ENCODE data around the gene BRS3.
A peak's percentile ranks its signal among the peaks of the same experiment; 100 is the strongest.
"Not testable (repeated sequence)": the region's sequence is repeated elsewhere in the genome, so short reads cannot be mapped to it uniquely, and the experiment has no call there.

BRS3 gene

DNA sequence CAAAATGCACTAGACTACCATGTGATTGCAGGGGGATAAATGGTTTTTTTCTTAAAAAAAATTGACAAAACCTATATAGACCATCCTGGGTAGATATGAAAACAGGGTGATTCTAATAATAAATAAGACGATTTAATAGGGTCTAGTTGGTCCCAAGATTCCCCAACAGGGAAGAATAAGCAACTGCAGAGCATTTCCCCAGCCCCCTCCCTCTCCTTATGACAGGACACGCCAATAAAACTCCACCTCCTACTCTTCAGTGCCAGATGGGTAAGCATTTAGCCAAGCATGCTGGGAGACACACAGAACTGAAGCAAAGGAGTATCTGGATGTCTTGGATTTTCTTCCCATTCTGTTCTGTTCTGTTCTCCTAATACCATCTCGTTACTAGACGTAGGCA, at the start of gene BRS3:
Gene BRS3 (plus strand): TSS at position 301 of the 400 bp plus-strand sequence. CDS start 168 bp downstream, outside the sequence.
- DNase-seq: no peak

DNA sequence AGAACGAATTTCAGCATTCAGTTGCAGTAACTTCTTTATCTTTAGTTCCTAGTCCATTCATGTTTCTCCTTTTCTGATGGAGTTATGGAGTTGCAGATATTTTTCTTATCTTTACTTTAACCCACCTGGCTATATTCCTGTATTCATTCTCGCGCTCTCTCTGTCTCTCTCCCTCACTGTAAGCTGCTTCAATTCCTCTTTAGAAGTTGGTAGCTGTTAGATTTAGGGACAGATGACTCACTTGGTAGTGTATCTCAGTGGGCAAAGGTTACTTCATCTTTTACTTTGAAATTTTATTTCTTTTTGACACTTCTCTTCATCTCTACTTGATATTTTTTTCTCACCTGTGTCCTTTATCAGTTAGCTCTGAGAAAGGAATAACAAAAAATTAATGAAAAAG, 49.6 kb upstream of the BRS3 start:
- DNase-seq: no peak

DNA sequence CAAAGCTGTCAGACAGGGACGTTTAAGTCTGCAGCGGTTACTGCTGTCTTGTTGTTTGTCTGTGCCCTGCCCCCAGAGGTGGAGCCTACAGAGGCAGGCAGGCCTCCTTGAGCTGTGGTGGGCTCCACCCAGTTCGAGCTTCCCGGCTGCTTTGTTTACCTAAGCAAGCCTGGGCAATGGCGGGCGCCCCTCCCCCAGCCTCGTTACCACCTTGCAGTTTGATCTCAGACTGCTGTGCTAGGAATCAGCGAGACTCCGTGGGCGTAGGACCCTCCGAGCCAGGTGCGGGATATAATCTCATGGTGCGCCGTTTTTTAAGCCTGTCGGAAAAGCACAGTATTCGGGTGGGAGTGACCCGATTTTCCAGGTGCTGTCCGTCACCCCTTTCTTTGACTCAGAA, 42.1 kb upstream of the BRS3 start:
- DNase-seq: not testable (repeated sequence)

DNA sequence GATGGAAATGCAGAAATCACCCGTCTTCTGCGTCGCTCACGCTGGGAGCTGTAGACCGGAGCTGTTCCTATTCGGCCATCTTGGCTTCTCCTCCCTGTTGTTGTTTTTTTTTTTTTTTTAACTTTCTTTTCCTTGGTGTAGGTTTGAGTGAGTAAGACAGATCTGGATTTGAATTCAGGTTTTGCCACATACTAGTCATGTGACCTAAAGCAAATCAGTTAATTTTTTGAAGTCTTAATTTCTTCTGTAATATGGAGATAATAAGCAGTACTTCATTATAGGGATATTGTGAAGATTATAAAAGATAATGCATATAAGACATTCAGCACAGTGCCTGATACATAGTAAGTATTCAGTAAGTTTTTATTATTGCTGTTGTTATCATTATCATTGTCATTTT, 41.5 kb upstream of the BRS3 start:
- no peak for DNase-seq

DNA sequence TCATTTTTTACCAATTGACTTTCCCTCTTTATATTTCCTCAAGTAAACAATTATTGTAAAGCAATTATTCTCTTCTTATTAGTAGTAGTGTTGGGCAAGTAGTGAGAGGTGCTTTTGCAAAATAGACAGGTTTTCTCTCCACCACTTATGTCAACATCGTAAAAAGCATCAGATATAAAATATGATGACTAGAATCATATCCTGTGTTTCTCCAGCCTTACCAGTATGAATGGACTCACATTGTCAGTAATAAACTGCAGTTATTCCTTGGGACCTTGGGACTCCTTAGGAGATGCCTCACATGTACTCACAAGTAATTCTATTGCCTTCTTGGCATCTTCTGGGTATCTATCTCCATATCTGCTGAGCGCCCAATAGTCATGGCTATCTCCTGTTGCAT, 40.4 kb upstream of the BRS3 start:
- no peak for DNase-seq

DNA sequence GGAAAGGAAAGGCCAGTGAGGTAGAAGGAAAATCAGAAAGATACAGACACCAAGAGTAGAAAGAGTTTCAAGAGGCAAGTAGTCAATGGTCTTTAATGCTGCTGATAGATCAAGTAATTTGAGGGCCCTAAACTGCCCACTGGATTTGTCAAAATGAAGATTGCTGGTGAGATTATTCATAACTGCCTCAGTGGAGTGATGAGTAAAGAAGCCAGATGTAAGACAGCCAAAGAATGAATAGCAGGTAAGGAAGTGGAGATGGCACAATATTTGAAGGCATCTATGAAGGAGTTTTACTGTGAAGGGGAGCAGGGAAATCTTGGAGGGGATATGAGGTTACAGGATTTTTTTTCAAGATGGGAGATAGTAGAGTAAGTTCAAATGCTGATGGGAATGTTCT, 39.8 kb upstream of the BRS3 start:
- no peak for DNase-seq

DNA sequence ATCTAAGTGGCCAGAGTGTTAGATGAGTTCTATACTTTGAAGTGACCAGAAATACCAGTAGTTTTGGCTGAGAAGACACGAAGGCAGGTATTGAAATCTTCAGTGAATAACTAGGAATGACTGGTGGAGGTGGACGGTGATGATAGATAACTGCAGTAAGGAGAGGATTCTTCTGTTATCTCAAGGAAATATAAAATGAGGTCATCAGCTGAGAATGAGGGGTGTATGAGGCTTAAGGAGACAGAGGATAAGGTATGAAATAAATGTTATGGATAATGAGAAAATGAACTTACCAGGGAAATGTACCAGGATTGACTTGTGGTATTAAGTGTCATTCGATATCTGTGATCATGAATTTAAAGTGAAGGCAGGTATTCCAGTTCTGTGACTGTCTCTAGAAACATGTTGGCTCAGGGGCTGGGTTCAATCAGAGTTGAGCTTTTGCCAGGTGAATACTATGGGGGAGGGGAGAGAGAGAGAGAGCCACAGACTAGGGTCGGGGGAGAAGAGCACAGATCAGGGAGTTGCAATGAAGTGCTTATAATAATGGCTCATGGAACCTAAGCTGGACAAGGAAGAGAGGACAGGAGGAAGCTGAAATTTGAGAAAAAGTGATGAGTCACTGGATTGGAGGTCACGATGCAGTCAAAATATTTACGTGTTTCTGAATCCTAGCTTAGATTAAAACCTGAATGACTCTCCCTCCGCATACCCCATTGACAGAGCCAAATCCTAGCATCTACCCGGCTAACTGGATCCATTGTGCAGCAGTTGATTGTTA, 37.5 kb upstream of the BRS3 start:
- no peak for DNase-seq

DNA sequence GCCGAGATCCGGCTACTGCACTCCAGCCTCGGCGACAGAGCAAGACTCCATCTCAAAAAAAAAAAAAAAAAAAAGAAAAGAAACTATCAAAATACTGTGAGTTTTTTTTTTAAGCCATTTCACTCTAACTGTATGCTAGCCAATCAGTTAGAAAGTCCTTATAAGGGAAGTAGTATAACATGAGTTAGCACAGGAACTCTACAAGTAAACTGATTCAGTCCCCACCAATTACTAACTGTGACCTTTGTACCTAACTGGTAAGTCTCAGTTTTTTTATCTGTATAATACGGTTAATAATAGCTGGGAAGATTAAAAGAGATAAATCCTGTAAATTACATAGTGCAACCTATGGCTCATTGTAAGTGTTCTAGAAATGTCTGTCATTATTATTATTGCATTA, 35.1 kb upstream of the BRS3 start:
- no peak for DNase-seq

DNA sequence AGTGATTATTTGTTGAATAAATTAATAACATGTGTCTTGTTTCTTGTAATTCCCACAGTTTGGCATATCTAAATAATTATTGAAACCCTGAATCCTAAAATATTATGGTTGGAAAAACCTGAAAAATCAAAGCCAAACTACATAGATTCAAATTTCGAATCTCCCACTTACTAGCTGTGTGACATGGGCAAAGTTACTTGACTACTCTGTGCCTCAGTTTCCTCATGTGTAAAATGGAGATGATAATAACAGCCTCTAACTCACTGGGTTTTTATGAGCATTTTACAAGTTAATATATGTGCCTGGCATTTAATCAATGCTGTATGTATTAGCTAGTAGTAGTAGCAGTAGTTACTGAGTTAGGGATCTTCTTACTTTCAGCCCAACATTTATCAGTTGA, 34.6 kb upstream of the BRS3 start:
- no peak for DNase-seq

DNA sequence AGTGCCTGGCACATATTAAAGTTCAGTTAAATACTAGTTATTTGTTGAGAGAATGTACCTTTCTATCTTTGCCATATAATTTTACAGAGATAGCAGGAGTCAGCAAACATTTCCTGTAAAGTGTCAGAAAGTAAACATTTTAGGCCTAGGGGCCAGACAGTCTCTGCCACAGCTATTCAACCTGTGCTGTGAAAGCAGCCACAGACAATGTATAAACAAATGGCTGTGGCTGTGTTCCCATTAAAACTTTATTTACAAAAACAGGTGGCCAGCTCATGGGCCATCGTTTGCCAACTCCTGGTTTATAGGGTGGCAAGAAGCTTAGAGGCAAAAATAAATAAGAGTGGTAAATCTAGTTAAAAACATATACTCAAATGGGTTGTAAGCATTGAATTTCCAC, 34.0 kb upstream of the BRS3 start:
- DNase-seq: no peak

DNA sequence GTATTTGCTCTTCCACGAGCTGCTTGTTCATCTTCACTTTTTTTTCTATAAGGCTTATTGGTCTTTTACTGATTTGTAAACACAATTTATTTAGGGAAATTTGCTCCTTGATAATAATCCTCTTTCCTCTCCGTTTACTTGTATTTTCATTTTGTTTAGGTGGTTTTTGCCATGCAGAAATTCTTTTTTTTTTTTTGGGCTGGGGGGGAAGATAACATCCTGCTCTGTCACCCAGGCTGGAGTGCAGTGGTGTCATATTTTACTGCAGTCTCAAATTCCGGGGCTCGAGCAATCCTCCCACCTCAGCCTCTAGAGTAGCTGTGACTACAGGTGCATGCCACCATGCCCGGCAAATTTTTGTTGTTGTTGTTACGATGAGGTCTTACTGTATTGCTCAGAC, 31.6 kb upstream of the BRS3 start:
- no peak for DNase-seq

DNA sequence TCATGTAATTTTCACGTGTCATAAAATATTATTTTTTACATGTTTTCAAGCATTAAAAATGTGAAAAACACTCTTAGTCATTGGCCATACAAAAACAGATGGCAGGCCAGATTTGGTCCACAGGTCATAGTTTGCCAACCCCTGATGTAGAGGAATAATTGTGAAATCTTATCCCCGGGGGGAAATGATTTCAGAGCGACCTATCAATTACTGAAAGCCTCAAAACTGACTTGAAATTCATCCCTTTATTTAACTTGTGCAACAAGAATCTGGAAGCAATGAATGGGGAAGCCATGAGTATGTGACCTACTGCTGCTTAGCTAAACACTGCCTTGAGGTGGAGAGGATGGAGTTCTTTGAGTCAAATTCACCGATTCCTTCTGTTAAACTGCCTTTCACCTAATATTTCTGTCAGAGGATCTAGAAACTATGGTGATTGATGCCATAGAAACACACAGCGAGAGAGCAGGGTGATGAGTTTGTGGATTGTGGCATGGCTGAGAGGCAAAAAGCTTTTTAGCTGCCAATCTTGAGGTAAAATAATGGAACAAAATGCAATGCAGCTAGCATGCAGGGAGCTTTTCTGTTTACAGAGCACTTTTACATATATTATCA, 30.3 kb upstream of the BRS3 start:
- DNase-seq: no peak

DNA sequence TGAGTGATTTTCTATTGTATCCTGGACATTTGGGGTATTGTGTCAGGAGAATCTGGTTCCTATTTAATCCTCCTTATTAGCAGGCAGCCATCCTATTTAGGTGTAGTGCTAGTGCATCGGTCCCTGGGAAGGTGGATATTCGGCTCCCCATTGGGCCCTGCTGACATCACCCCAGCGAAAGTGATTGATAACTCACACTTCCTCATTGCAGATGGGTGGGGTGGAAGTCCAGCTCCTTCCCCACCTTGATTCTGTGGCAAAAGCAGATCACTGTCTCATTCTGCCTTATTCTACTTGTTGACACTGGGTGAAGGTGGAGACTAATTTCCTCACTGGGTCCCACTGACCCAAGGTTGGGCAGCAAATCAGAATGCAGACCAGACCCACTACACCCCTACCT, 23.2 kb upstream of the BRS3 start:
- no peak for DNase-seq

DNA sequence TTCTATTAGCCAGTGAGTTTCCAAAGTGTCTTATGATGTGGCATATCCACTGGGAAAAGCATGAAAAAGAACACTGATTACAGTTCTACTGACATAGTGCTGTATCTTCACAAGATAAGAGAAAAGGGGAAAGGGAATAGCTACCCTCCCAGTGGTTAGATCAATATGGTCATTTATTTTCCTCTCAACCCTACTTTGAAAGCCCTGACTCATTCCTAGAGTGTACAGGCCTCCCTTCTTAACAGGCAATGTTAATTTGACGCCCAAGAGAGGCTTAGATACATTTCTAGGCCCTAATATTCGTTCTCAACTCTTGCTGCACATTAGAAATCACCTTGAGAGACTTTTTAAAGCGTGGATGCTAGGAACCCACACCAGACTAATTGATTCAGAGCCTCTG, 20.4 kb upstream of the BRS3 start:
- DNase-seq: no peak

DNA sequence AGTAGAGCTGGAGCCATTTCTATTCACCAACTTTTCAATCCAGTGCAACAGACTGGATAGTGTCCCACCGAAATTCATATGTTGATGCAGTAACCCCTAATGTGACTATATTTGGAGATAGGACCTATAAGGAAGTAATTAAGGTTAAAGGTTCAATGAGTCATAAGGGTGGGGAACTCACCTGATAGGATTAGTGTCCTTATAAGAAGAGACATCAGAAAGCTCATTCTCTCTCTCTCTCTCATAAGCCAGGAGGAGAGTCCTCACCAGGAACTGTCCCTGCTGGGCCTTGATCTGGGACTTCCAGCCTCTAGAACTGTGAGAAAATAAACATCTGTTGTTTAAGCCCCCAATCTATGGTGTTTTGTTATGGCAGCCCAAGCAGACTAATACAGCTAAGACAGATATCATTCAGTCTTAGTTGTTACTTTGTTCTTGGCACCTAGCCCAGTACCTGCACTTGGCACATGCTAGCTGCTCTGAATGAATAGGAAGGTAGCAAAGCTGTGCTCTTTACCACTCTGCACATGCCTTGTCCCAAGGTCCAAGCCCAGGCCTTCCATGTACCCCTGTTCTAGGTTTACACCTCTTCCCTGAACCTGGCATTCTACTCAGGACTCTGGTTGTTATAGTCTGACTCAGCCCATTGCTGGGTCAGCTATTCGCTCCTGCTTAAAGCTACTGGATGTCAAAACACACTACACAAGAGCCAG, 19.2 kb upstream of the BRS3 start:
- DNase-seq: no peak

DNA sequence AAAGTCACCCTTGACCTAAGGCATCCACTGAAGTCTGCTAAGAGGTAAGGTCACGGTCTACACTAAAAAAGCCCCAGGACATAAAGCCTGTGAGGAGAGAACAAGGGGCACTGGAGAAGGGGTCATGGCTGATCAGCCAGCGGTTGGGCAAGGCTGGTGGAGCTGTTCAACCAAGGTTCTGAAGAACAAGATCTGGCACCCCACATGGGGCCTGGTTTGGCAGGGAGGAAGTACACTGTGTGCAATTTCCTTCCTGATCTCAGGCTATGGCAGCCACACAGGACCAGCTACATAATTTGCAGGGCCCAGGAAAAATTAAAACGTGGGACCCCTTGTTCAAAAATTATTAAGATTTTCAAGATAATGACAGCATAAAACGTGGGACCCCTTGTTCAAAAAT, 14.1 kb upstream of the BRS3 start:
- DNase-seq: no peak

DNA sequence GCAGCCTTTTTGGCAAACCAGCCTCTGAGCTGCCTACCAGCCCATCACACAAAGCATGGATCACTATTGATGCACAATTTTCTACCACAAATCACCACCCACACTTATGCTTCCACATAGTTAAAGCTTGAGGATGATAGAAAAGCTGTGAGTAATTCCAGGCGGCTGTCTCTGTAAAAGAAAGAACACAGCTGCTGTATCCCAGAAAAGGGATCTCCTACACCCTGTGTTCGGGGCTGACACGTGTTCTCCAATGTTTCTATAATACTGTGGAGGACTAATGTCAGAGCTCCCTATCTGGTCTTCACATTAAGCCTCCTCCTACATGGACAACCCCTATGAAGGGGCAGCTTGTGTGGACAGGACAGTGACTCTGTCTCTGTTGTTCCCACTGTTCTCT, 12.5 kb upstream of the BRS3 start:
- DNase-seq: no peak

DNA sequence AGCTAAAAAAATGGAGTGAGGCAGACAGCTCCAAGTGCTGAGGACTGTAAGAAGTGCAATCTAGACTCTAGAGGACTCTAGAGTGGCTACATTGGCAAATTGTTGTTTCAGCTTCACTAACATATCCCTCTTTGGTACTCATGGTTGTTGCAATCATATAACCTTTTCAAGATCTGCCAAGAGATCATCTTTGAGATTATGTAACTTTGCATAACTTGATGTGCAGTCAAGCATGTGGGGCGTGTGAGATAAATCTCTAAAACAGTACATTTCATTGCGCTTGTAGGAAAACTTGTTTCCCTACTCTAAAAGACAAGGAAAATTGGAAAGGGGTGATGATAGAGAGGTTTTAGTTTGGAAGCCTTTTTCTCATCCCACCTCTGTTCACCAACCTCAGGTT, 11.2 kb upstream of the BRS3 start:
- DNase-seq: no peak

DNA sequence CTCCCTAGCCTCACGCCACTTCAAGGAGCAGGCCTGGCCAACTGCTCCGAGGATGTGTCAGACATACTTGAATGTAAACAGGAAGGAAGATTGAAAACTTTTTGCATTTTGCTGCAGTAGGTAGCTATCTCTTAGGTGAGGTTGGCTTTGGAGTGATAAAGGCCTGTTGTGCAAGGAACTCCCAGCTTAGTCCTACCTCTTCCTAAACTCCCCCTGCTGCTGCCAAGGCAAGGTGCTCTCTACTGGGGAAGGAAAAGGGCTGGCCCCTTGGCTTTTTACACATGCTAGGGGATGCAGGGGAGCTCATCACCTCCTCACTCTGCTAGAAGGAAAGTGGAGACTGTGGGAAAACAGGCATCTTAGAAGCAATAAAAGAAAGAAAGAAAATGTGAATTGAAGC, 10.7 kb upstream of the BRS3 start:
- DNase-seq: peak; percentile 14

DNA sequence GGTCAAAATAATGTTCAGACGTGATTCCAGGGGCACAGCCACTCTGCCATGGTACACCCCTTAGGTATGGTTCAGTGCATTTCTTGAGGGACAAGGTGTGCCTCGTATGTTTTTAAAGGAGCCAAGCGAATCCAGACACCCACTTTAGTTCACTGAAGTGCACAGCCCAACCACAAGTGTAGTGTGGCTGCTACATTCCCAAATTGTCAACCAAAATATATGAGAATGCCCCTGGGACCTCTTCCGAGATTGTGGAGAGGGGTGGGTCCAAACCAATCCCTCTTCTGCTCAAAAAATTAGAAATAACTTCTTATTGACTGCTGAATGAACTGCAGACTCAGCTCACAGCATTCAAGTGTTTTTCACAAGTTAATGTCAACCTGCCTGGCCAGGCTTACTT, 7.4 kb upstream of the BRS3 start:
- no peak for DNase-seq

DNA sequence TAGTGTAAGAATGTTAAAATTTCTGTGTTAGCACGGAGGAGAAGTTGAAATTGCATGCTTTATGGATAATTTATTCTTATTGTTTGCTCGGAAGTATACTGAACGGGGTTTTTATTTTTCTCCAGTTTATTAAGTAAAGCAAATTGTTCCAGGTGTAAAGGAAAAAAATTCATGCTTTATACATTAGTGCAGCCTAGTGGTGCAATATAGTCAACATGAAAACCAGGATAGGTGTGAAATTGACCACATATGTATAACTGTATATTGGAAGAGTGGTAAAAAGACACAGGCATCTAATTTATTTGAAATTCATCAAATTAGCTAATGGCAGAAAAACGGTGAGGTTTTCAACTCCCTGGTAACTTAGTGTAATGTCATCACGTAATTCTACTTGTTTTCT, 959 bp downstream of the BRS3 start:
- DNase-seq: no peak

DNA sequence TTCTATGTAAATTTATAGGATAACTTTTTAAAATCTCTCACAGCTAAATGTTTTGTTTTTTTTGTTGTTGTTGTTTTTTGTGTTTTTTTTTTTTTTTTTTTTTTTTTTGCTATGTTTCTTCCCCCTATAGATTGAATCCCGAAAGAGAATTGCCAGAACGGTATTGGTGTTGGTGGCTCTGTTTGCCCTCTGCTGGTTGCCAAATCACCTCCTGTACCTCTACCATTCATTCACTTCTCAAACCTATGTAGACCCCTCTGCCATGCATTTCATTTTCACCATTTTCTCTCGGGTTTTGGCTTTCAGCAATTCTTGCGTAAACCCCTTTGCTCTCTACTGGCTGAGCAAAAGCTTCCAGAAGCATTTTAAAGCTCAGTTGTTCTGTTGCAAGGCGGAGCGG, 4.1 kb downstream of the BRS3 start:
- no peak for DNase-seq

DNA sequence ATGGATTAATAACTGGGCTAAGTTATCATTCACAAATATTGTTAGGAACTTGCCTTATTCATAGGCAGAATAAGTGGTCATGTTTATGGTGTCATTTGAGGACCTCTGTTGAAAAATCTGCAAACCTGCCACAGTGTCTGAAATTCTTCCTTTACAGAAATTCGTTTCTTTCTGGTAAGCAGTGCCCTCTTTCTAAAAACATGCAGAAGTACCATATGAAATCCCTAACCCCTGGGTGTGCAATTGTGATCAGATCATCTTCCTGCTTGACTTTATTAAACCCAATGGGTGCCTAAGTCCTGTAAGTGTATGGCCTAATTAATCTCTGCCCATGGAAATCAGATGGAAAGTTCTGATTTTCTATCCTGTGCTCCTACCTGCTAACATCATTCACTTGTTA, 5.3 kb downstream of the BRS3 start:
- DNase-seq: no peak

DNA sequence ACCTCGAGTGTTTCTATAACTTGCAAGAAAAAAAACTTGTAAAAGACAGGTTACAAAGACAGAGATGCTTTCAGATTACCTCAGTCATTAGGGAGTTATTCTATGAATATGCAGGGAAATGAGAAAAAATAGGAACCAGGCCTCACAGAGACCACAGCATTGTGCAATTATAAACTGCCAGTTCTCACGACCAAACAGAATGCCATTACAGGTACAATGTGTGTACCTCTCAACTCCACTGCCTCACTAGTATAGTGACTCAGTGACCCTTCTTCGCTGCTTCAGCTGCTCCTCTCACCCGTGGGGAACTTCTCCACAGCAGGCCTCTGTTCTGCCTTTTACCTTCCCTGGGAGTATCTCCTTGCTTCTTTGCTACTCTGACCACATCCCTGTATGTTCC, 7.3 kb downstream of the BRS3 start:
- DNase-seq: no peak
